GM12801 (cell line): Measurements from ENCODE around the gene FUOM.

Experiments used
- CTCF ChIP-seq: IDR thresholded peaks from one replicate; pipeline ENCODE4 v1.5.1; 2011; ENCODE audit warnings: control low read depth; ENCODE audit not compliant: insufficient read length; ENCODE audit errors: extremely low read depth

FUOM gene

GRCh38 chr10:133334503-133335245 lies 23.1 kb downstream of the FUOM start:
- no peak for TF ChIP-seq CTCF

- TF ChIP-seq CTCF, result no peak
These were observed 24.7 kb downstream of the FUOM start for GRCh38 chr10:133332936-133333699.

GRCh38 chr10:133329491-133330202 lies 28.2 kb downstream of the FUOM start:
- no peak for TF ChIP-seq CTCF

GRCh38 chr10:133328358-133329343 lies 29.2 kb downstream of the FUOM start:
- TF ChIP-seq CTCF, result no peak

GRCh38 chr10:133327651-133328357 lies 30.0 kb downstream of the FUOM start:
- no peak for TF ChIP-seq CTCF

- no peak for TF ChIP-seq CTCF
These were observed 30.8 kb downstream of the FUOM start for GRCh38 chr10:133326745-133327650.
